Islet of Langerhans (tissue), 1 donor: ENCODE data around the gene ADAMTS15.
"Not testable (repeated sequence)": the region's sequence is repeated elsewhere in the genome, so short reads cannot be mapped to it uniquely, and the experiment has no call there.

Experiments
- FAIRE-seq: peaks from one replicate; lab custom pipeline; 2011; peaks lifted over from hg19 to GRCh38; lab: Jason Lieb, UNC

ADAMTS15 gene

DNA sequence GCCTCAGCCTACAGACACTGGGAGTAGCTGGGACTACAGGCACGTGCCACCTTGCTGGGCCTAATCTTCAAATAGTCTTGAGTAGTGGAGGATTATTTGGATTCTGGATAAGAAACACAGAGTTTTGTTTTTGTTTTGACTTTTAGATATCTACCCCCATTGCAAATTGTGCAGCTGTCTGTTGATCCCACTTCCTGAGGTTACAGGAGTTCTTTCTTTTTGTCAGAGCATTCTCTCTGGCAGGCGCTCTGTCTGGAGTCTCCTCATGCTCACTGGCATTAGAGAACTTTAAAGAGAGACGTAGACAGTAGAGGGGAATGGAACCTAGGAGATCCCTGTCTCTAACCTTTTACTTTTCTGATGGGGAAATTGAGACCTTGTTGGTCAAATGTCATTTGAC lies 12.3 kb upstream of the ADAMTS15 start:
- FAIRE-seq = no peak

- no peak for FAIRE-seq
Measured at GRCh38 chr11:130437848-130438247, 10.6 kb upstream of the ADAMTS15 start.

DNA sequence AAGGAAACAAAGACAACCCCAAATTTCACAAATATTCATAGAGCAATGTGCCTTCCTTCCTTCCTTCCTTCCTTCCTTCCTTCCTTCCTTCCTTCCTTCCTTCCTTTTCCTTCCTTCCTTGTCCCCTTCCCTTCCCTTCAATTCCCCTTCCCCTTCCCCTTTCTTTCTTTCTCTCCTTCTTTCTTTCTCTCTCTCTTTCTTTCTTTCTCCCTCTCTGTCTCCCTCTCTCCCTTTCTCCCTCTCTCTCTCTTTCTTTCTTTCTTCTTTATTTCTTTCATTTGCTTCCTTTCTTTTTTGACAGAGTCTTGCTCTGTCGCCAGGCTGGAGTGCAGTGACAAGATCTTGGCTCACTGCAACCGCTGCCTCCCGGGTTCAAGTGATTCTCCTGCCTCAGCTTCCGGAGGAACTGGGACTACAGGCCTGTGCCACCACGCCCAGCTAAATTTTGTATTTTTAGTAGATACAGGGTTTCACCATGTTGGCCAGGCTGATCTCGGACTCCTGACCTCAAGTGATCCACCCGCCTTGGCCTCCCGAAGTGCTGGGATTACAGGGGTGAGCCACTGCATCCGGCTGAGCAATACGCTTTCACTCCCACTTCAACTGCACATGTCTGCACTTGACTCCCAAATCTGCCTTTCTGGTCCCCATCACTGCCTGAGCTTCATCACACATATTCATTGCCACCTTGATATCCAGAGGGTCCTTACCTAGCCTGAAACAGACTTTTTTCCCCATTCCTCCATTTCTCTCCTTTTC lies 9.9 kb upstream of the ADAMTS15 start:
- not testable (repeated sequence) for FAIRE-seq

GRCh38 chr11:130439160-130439519 lies 9.3 kb upstream of the ADAMTS15 start:
- FAIRE-seq = no peak

- no peak for FAIRE-seq
Measured at GRCh38 chr11:130439876-130440275, 8.6 kb upstream of the ADAMTS15 start.

DNA sequence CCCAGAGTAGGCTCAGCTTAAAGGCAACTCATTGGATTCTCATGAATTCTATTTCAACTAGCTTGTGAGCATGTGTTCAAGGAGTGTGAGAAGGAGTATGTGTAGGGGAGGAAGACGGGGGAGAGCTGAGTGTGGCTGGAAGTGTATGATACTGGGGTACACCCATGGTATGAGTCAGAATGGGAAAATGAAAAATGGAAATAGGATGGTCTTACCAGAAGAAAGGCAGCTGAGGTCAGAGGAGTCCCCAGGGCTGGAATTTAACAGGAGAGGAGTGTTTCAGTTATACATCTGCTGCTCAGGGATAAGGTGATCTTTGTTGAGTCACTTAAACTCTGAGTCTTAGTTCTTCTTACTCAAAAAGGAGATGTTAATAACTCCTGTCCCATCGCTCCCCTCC lies 6.7 kb upstream of the ADAMTS15 start:
- FAIRE-seq = no peak

- no peak for FAIRE-seq
Measured at GRCh38 chr11:130442737-130443136, 5.7 kb upstream of the ADAMTS15 start.

- no peak for FAIRE-seq
Measured at GRCh38 chr11:130445788-130446187, 2.7 kb upstream of the ADAMTS15 start.

- no peak for FAIRE-seq
Measured at GRCh38 chr11:130448039-130448415, 418 bp upstream of the ADAMTS15 start.

GRCh38 chr11:130449310-130449990 lies 1.0 kb downstream of the ADAMTS15 start:
- FAIRE-seq = no peak

DNA sequence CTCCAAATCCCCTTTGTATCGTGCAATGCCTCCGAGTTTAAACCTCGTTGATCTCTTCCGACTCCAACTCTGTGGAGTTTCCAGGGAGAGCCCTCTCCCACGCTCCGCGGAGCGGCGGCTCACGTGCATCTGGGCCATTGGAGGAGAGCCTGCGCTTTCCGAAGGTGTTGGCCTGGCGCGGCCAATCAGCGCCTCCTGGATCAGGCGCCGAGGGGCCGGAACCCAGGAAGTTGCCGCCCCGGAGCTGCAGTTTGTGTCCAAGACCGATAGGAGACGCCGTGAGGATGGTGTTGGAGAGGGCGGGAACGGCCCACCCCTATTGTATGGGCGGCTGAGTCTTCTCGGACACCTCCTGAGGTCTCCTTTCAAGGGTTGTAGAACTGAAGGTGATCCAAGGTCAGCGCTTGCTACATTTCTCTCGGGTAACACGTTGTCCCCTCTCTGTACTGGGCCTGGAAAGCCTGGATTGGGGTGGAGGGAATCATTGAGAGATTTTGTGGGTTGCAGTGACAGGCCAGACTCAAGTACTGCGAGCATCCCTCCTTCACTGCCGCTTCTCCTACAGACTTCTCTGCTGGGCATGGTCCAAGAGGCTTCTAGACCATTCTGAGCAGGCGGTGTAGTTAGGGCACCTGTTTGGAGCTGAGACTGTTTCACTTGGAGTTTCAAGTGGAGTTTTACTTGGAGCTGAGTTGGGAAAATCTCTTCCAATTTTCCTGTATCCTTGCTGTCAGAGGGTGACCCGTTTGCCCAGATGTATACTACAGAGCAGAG lies 1.7 kb downstream of the ADAMTS15 start:
- no peak for FAIRE-seq

GRCh38 chr11:130451231-130452019 lies 3.0 kb downstream of the ADAMTS15 start:
- FAIRE-seq = no peak

DNA sequence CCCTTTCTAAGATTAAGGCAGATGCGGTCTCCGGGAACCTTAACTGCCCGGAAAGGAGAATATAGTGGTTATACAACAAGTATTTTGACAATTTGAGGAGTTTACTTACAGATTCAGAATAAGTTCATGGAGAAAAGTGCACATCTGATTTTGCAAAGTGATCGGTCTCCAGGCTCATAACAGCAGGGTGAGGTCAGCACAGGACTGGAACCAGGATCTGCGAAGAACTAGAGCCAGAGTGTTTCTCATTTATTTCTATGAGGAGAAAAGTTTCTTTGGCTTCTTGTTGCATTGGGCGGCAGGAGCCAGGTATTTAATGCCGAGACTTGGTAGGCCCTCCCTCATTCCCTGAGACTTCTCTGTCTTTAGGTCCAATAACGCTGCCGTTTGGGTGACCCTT lies 3.7 kb downstream of the ADAMTS15 start:
- no peak for FAIRE-seq

DNA sequence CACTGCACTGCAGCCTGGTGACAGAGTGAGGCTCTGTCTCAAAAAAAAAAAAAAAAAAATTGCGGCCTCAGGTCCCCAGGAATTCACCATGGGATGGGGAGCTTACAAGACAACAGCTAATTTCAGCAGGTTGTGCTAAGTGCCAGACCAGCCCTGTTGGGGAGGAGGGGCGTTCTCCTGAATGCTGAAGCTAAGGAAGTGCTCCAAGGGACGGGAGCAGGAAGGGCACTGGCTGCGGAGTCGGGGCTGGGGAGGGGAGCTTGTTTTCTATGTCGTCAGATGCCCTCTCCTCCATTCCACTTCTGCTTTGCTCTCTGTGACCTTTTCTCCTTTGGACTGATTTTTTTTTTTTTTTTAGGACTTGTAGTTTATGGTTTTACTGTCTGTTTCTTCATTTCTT lies 4.5 kb downstream of the ADAMTS15 start:
- no peak for FAIRE-seq

DNA sequence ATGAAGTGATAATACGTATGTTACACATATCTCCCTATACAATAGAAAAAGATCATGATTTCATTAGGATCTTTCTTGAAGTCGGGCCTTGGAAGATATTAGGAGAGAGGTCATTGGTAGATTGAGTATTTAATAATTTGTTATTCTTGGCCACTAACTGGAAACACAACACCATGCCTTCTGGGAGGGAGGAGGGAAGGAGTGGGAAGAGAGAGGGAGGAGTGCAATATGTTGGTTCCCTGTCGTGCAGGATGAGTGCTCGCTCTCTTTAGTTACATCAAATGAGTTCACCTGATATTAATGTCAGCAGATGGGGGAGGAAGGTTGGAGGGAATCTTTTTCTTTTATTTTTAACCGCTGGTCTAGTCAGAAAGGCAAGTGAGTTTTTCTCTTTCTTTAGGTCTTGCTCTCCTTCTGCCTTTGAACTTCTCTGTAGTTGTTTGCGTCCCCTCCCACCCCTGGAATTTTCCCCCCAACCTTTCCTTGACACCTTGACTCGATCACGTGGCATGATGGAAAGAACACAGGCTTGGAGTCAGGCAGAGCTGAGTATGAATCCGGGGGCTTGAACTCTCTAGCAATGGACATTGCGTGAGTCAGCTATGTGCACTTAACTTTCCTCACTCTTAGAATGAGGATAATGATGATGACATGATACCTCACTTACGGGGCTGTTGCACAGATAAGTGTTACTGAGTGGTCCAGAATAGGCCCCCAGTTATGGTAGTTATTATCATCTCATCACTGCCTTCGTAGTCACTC lies 6.2 kb downstream of the ADAMTS15 start:
- no peak for FAIRE-seq

GRCh38 chr11:130455483-130456127 lies 7.2 kb downstream of the ADAMTS15 start:
- no peak for FAIRE-seq

- FAIRE-seq = no peak
Measured at GRCh38 chr11:130456286-130456685, 7.8 kb downstream of the ADAMTS15 start.

DNA sequence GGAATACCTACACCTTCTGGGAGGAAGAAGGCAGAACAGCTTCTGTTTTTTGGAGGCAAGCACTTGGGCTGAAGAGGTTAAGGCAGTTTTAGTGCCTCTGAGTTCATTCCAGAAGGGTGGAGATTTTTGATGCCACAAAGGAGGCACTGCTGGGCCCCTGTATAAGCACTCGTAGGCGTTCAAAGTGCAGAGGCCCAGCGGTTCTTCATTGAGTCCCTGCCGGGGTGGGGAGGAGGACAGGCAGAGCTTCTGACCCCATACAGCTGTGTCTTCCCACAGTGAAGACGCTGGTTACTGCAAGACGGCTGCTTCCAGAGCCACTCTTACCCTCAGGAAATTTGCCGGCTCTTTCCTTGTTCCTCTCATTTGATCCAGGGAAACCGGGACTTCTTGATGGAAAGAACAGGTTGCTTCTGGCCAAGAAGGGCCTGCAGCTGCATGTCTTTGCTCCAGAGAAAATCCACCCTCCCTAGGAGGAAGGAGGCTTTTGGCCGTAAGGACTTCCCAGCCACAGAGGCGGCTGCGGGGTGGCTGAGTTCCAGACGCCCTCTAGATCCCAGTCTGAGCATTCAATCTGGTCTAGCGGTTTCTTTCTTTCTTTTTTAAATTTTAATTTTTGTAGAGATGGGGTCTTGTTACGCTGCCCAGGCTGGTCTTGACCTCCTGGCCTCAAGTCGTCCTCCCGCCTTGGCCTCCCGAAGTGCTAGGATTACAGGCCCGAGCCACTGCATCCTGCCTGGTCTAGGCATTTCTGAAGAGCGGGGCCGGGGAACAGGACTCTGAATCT lies 9.4 kb downstream of the ADAMTS15 start:
- no peak for FAIRE-seq

- no peak for FAIRE-seq
Measured at GRCh38 chr11:130458410-130458729, 9.9 kb downstream of the ADAMTS15 start.

DNA sequence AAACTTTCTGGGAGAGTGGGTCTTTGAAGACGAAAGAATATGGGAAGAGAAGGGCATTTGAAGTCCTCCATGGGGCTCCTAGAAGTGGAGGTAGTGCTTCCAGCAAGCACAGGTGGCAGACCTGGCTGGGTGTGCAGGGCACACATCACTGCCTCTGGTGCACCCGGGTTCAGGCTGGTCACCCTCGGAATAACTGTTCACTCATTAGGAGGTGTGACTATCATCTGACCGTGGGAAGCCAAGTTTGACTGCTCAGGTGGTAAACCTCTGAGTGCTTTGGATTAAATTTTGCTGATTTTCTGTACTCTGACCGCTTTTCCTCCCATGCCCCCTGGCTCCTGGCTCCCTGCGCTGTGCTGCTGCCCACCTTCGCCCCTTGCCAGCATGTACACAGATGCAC lies 11.1 kb downstream of the ADAMTS15 start:
- FAIRE-seq = no peak
